DMS53 treated with DMSO at 0.1 percent for 48 hours (cell line): ENCODE data around the gene AKT1S1.

Experiments used
- DNase-seq: peaks from one replicate; lab custom pipeline; 2025; ENCODE audit not compliant: unreplicated experiment; lab: John Stamatoyannopoulos, UW

AKT1S1 gene

DNA sequence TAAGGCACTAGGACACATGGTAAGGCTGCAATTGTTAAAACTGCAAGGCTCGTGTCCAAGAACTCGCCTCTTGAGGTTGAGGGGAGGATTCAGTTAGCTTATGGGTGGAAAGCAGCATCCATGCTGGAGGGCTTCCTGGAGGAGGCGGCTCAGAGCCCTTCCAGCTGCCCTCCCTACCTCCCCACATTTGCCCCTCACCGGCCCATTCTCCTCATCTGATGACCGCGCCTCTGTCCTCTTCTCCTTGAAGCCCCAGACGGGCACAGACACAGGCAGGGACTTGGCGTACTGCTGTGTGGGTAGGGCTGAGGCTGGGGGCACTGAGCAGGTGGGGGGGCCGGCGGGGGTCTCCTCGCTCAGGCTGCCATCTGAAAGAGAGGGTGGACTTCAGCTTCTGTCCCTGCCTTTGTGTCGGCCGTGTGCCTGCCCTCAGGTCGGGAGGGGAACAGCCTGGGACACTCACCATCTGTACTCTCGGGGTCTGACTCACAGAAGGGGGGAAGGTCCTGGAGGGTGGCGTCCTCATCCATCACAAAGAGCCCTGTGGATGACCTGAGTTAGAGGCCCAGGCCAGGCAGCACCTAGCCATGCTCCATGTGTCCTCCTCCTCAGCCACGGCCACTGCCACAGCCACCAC is 5.7 kb downstream of the AKT1S1 start:
- no peak for DNase-seq

DNA sequence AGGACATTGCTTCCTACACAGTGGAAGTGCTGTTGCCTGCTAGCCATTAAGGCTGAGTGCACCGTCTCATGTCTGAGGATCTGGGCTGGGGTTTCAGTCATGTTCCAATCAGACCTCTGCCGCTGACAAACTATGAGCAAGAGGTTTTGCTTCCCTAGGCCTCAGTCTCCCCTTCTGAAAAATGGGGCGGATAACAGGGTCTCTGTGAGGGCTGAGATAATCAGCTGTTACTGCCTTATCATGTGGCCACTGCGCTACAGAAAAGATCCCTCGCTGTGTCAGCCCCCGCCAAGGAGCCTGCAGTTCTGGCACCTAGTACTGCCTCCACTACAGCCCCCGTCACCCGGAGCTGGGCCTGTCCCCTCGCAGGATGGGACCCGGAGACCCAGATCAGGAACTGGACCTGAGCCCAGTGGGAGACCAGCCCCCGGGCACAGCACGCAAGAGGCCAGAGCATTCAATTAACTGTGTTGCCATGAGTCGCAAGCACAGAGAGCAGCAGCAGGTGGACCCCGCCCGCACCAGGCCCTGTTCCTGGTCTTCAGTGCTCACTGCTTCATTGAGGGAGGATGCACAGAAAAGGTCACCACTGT is 6.8 kb downstream of the AKT1S1 start:
- no peak for DNase-seq

DNA sequence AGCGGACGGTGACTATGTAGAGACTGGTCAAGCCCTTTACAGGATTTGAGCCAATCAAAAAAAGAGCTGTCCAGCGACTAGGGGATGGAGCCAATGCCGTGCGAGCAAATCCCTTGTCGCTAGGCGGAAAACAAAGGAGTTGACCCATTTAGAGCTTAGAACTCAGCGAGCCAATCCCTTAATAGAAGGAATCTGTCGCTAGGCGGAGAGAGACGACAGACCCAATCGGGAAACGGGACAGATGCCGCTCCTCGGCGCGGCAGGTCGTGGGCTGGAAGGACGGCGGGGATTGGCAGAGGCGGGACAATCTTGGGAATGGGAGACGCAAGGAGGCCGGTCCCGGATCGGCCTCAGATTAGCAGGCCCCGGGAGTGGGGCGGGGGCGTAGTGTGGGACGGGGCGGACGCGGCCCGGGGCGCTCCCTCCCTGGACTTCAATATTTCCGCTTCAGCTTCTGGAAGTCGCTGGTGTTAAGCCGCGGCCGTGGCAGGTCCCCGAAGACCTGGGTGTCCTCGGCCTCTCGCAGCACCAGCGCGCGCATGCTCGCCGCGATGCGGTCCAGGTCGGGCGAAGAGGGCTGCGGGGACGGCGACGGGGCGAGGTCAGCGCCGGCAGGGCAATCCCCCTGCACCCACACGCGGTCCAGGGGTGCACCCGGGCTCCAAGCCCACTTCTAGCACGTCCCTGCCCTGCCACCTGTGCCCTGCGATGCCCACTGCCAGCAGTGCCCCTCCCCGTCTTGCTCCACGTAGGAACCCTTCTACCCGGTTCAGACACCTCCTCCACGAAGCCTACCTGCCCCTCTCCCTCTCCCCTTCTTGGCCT is 7.5 kb downstream of the AKT1S1 start:
- peak; percentile 97 for DNase-seq

DNA sequence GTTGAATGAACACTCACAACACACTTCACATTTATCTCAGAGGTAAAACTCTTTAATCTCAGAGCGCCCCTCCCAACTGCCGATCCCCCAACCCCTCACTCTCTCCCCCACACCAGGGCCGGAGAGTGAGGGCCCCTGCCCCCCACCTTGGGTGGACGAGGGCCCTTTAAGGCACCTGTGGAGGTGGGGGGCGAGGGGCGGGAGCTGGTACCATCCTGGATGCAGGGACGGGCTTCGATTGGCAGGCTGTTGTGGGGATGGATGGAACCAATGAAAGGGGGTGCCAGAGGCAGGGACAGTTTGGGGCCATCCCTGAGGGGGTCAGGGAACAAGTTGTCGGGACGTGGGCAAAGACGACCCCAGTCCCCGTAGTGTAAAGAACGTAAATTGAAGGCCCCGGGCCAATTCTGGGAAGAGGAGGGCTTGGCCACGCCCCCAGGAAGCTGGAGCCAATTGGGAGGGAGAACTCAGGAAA is 8.1 kb downstream of the AKT1S1 start:
- DNase-seq: no peak

DNA sequence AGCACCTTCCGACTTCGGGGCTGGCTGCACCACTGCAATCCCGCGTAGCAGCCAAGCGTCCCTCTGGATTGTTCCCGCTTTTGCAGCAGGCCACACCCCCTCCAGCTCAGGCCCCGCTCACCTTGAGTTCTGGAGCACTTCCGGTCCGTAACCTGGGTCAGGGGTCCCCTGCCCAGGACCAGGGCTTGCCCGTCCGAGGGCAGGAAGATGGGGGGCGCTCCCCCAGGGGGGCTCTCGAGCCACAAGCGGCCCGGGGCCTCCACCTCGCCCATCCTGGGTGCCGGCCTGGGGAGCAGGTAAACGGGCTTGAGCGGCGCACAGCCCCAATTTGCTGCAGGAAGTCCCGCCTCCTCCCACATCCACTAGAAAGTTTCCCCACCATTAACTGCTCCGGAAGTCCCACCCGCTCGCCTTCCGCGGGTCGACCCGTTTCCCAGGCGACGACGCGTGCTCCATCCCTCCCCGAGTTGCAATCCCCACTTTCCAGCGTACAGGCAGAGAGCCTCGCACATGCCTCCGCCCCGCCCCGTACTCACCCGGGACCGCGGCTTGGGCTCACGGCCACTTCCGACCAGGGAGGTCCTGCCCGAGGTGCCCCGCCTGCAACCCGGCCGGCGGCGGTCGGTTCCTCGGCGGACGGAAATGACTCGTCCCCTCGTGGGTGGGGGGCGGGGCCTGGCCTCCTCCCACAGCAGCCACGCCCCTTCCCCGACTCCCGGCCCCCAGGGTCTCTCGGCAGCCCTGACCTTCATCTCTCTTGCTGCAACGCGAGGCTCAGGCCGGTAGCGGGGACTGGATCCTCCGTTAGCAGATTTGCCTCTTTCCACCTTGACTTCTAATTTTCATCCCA is 10.0 kb downstream of the AKT1S1 start, which contains the start of gene PNKP:
Gene PNKP (minus strand): TSS at position 644 of the 850 bp plus-strand sequence. CDS start 372 bp downstream, at position 272.
- DNase-seq: peak; percentile 83

DNA sequence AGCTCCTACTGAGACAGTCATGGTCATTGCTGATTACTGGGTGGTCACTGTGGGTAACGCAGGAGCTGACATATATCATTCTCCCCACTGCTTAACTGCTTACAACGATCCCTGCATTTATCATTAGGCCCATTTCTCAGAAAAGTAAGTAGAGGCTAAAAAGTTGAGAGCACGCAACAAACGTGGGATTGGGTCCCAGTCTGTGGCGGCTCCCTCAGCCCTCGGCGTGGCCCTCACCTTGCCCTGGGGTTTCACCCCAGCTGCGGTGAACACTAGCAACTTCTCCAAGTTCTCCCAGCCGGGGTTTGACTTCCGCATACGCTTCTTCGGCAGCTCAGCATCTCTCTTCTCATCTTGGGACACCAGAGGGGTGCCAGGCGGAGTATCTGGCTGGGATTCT is 12.3 kb downstream of the AKT1S1 start:
- no peak for DNase-seq

DNA sequence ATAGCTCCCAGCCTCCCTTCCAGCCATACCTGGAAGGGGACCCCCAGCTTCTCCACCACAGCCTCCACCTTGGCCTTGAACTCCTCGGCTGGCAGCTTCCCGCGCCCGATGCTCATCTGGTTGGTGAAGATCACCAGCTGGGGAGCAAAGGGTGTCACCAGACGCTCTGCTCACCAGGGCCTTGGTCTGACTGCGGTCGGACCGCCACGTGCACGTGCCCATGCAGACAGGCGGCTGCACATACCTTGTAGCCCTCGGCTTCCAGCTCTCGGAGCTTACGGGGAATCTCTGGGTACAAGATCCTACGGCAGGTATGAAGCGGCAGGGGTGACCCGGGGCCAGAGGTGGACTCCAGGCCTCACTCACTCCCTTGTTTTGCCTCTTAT is 13.2 kb downstream of the AKT1S1 start:
- DNase-seq: no peak

DNA sequence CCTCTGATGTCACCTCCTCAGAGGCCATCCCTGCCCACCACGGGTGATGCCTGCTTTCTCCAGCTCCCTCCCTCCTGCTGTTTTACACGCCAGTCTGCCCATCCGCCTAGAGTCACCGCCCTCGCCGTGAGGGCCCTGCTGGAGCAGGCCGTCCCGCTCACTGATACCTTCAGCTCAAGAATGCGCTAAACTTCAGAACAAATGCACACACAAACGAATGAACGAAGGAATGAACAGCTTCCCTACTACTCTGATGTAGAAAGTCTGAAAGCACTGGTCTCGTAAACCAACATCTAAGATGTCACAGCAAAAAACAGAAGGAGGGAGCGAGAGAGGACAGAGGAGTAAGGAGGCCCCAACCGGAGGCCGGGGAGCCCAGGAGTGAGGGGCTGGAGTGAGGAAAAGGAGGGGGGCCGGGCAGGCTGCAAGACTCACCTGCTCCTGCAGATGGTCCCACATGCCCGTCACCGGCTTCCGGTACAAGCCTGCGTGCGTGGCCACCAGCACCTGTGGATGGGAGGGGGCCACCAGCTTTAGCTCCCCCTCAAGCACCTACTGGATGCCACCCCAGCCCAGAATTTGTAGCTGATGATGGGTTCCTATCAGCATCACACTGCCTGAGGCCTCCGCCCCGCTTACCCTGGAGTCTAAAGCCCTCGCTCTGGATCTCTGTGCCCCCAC is 13.8 kb downstream of the AKT1S1 start:
- no peak for DNase-seq

DNA sequence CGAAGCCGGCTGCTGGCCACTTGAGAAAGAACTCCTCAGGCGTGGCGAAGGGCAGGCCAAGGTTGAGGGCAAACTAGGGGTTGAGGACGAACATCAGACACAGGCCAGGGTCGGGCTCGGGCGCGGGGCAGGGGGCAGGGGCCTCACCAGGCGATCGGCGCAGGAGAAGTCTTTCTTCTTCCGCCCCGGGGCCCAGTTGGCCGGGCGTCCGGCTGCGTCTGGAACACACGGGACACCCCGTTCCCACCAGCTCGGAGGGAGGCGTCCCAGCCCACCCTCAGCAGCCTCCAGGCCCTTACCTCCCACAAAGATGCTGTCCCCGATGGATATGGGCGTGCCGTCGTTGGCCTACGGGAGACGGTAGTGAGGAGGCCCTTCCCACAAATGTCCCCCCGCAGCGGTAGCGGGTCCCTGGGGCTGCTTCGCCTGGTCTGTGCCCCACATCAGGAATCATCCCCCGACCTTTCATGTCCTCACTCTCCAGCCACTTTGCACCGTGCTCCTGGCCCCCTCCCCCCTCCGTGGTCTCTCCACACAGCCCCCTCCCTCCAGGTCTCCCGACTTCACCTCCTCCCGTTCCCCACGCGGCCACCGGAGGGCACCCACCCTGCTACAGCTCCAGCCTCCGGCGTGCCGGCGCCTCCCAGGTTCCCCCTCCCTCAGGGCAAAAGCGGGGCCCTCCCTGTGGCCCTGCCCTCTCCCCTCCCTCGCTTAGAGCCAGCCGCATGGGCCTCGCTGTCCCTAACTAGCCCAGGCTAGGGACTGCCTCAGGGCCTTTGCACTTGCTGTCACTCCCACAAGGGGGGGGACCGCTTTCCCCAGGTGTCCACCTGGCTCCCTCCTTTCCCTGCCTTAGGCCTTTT is 14.5 kb downstream of the AKT1S1 start:
- no peak for DNase-seq

DNA sequence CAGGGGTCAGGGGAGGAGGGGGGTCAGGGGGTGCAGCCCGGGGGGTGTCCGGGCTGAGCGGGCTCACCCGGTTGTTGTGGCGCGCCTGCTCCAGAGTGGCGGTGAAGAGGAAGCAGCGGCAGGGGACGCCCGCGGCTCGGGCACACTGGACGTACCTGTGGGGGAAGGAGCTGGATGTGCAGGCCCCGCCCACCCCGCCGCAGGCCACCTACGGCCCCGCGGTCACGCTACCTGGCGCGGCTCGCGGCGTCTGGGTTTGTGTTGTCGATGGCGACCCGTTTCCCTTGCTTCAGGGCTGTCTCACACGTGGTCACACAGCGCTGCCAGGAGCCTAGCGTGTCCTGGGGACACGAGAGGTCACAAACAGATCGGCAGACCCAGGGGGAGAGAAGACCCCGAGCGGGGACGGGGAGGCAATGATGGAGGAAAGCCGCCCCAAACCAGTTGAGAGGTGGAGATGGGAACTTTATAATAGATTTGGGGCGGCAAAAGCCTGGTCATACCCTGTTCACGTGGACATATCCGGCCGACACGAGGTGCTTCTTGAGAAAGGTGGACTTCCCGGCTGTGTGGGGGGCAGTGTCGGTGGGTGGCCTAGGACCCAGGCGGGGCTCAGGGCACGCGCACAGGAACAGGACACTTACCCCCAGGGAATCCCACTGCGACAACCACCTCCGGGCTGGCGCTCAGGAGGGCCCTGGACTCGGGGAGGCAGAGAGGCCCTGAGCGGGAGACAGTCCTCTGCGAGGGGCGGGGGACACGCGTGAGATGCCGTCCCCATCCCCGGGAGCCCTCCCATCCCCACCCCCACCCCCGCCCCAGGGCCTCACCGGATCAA is 15.4 kb downstream of the AKT1S1 start:
- DNase-seq: no peak

DNA sequence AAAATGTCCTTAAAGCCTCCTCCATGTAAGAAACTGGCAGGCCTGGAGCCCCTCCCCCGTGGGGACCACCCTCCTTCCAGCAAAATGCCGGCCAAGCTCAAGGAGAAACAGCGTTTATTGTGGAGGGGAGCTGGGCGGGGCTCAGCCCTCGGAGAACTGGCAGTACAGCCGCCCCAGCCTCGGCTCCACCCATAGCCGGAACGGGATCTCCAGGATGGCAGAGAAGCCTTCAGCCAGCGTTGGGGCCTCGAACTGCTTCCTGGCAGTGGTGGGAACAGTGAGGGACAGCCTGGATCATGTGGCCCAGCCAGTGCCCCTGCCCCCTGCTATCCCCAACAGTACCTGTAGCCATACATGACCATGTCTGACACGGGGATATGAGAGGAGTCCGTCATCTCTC is 16.0 kb downstream of the AKT1S1 start:
- DNase-seq: no peak

DNA sequence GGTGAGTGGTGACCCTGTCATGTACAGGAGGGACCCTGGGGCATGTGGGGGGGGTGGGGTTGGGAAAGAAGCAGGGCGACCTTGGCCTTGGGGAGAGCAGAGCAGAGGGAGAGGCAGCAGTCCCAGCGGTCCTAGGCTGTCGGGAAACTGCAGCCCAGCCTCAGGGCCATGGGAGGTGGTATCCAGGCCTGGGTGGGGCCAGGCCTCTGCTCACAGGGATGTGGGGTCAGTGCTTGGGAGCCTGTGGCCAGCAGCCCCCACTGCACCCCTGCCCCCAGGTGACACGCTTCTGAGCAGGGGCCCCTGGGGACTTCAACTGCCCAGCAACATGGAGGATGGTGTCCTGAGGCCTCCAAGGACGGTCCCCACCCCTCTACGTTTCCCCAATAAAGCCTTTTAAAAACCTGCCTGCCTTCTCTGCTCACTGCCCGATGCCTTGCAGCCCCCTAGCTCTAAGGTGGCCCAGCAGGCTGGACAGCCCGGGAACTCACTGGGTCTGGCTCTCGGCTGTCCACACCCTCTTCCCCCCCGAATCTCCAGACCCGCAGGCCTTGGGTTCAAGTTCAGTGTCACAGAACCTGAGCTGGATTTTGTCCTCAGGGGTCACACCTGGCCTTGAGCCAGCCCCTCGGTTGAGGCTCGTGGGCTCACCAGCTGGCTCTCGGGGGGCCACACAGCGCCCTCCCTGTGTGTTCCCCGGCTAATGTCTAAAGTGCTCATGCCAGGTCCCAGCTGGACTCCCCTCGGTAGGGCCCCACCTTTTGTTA is 16.6 kb downstream of the AKT1S1 start:
- no peak for DNase-seq

DNA sequence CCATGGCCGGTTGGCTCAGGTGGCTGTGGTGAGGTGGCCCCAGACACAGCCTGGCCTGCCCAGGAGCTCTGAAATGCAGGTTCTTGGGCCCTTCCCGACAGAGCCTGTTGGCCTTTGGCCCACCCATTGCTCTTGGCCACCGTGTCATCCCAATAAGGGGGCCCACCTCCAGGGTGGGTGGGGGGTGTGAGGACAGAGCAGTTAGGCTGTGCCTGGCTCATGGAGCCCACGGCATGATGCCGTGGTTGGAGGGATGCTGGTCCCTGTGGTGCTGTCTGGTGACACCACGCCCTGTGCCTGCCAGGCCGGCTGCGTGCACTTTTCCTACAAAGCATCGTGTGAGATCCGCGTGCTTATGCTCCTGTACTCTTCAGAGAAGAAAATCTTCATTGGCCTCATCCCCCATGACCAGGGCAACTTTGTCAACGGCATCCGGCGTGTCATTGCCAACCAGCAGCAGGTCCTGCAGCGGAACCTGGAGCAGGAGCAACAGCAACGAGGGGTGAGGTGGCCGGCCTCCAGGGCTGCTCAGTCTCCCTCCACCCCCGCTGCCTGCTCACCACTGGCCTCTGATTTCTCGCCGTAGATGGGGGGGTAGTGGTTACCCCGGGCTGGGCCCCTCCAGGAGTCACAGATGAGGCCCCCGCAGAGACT is 17.3 kb downstream of the AKT1S1 start:
- no peak for DNase-seq

DNA sequence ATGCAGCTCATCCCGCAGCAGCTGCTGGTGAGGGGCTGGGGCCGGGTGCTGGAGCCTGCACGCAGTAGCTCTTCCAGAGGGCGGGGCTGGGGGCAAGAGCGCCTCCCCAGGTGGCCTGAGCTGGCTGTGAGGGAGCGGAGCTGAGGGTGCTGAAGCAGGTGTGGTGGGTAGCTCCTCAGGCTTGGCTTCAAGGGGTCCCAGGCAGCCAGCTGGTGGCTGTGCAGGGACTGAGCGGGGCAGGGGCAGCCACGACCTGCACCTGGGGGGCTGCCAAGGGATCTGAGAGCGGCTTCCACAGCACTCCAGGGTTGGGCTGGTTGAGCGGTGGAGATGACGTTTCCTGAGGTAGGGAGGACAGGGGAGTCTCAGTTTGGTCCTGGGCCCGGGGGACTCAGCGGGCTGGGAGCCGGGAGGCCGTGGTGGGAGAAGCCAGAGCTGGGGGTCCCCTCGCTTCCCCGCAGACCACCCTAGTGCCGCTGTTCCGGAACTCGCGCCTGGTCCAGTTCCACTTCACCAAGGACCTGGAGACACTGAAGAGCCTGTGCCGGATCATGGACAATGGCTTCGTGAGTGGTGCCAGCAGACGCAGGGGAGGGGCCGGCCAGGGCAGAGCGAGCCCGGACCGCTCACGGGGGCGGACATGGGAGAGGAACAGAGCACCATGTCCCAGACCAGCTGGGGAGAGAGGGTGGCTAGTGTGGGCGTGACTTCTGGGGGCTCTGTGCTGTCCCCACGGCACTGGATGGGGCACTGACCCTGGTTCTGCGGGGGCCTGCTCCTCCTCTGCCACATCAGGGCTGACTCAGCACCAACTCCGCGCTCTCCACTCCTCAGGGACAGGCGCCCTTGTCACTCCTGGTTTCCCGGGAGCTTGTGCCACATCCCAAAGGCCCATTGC is 18.8 kb downstream of the AKT1S1 start:
- no peak for DNase-seq

DNA sequence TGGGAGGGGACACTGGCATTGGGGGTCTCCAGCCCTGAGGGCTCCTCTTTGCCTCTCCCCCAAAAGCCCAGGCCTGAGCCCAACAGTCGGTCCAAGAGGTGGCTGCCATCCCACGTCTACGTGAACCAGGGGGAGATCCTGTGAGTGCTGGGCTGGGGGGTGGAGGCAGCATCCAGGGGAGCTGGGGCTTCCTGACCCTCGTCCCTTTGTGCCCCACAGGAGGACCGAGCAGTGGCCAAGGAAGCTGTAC is 19.4 kb downstream of the AKT1S1 start:
- DNase-seq: no peak

DNA sequence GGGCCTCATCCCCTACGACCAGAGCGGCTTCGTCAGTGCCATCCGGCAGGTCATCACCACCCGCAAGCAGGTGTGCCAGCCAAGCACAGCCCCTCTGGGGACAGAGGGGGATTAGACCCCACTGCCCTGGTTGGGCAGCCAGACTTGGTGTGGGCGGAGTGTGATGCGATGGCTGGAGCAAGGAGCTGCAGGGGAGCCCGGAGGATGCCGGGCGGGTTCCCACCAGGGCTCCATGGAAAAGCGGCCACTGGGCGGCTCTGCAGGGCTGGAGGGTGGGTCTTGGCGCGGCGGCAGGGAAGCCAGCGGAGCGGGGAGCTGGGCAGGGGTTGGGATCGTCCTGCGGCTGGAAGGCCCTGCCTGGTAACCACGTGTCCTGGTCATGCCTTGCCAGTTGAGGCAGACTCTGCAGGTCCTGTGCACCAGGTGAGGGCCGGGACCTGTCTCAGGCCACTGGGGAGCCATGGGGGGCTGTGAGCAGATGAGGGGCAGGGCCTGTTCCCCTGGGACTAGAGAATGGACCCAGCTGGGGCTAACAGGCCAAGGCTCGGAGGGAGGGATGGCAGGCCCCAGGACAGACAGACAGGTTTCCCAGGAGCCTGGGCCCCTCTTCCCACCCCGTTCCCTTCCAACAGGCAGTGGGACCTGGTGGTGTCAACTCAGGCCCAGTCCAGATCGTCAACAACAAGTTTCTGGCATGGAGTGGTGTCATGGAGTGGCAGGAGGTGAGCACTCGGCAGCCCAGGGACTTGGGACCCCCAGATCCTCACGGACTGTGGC is 19.9 kb downstream of the AKT1S1 start:
- DNase-seq: no peak
